Keratinocyte (primary cell): ENCODE results near the gene MTHFR.

Source experiments
- EZH2 ChIP-seq: IDR thresholded peaks from one replicate; pipeline ENCODE4 v1.6.1; 2012; ENCODE audit warnings: inconsistent platforms, mild to moderate bottlenecking, low read length, moderate library complexity
- TF ChIP-seq, protein P1 (sequence below), 3 experiments: IDR thresholded peaks in 1 of 3; conservative IDR thresholded peaks in 1 of 3; optimal IDR thresholded peaks in 1 of 3; 2 replicates in 2 of 3; 3 replicates in 1 of 3; pipeline versions ENCODE3 to v1.5.1; 2011; ENCODE audit warnings: low read length in 3 of 3, mild to moderate bottlenecking in 3 of 3, moderate library complexity in 2 of 3, control low read depth in 1 of 3, inconsistent platforms in 1 of 3; ENCODE audit not compliant: insufficient read depth in 2 of 3; ENCODE audit errors: extremely low read depth in 1 of 3

DNA sequence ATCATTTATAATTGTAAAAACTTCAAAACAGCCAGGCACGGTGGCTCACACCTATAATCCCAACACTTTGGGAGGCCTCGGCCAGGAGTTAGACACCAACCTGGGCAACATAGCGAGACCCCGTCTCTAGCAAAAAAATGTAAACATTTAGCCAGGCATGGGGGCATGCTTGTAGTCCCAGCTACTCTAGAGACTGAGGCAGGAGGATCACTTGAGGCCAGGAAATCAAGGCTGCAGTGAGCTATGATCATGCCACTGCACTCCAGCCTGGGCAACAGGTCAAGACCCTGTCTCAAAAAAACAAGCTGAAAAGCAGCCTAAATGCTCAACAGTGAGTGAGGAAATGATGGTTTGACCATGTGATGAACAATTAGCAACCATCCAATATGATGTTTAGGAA lies 36.5 kb downstream of the MTHFR start:
- TF ChIP-seq, protein P1, sequence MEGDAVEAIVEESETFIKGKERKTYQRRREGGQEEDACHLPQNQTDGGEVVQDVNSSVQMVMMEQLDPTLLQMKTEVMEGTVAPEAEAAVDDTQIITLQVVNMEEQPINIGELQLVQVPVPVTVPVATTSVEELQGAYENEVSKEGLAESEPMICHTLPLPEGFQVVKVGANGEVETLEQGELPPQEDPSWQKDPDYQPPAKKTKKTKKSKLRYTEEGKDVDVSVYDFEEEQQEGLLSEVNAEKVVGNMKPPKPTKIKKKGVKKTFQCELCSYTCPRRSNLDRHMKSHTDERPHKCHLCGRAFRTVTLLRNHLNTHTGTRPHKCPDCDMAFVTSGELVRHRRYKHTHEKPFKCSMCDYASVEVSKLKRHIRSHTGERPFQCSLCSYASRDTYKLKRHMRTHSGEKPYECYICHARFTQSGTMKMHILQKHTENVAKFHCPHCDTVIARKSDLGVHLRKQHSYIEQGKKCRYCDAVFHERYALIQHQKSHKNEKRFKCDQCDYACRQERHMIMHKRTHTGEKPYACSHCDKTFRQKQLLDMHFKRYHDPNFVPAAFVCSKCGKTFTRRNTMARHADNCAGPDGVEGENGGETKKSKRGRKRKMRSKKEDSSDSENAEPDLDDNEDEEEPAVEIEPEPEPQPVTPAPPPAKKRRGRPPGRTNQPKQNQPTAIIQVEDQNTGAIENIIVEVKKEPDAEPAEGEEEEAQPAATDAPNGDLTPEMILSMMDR (optimal IDR thresholded peaks at IDR 0.05 in 1 of 3, IDR thresholded peaks at IDR 0.05 in 1 of 3, conservative IDR thresholded peaks at IDR 0.05 in 1 of 3; ENCODE audit: extremely low read depth in 1 of 3, insufficient read depth in 2 of 3, low read length in 3 of 3): no peak
- TF ChIP-seq EZH2: no peak
